Glutamatergic neuron (in vitro differentiated cells): ENCODE data around the gene CLCA2. TPM values are rescaled to one million over a fixed set of nuclear protein-coding genes. Genes with fewer than 3 reads are reported as not detected.

Experiments
- DNase-seq: peaks from one replicate; pipeline ENCODE4 v3.0.0; 2022
- H3K27ac Mint-ChIP-seq: one replicate; pipeline ENCODE4 v1.8.0; 2020; ENCODE audit warnings: mild to moderate bottlenecking, mixed read lengths, inconsistent platforms; ENCODE audit not compliant: unreplicated experiment
- H3K27me3 Mint-ChIP-seq: one replicate; pipeline ENCODE4 v1.8.0; 2020; ENCODE audit warnings: mild to moderate bottlenecking, moderate library complexity, mixed read lengths, inconsistent platforms; ENCODE audit not compliant: unreplicated experiment
- H3K36me3 Mint-ChIP-seq: one replicate; pipeline ENCODE4 v1.8.0; 2020; ENCODE audit warnings: mild to moderate bottlenecking, mixed read lengths, inconsistent platforms; ENCODE audit not compliant: unreplicated experiment
- H3K4me1 Mint-ChIP-seq: one replicate; pipeline ENCODE4 v1.8.0; 2020; ENCODE audit warnings: mild to moderate bottlenecking, low read depth, mixed read lengths, inconsistent platforms; ENCODE audit not compliant: unreplicated experiment
- H3K4me3 Mint-ChIP-seq: one replicate; pipeline ENCODE4 v1.8.0; 2020; ENCODE audit warnings: mild to moderate bottlenecking, mixed read lengths, inconsistent platforms; ENCODE audit not compliant: unreplicated experiment
- H3K9me3 Mint-ChIP-seq: one replicate; pipeline ENCODE4 v1.8.0; 2020; ENCODE audit warnings: mild to moderate bottlenecking, moderate library complexity, mixed read lengths, inconsistent platforms; ENCODE audit not compliant: unreplicated experiment
- CTCF ChIP-seq: fragments of 200-600 bp; sonication (generic); IDR thresholded peaks from one replicate; pipeline ENCODE4 v1.5.0; 2021; ENCODE audit not compliant: partially characterized antibody, unreplicated experiment
- total RNA-seq: library from RNA; stranded (reverse); fragmentation: NEBNext Ultra II Directional; extraction: Animal tissue kit (Norgen Biotek cat#: 25700); gene quantifications from one replicate; pipeline ENCODE4 v1.2.1, GENCODE V29; 2021; ENCODE audit not compliant: unreplicated experiment

Gene CLCA2
- total RNA-seq, 1 donor from 2014 or later: not detected

GRCh38 chr1:86410879-86411278, 13.1 kb upstream of the CLCA2 start:
- no peaks in the 10 kb centered on the region for H3K36me3 Mint-ChIP-seq
- H3K27ac Mint-ChIP-seq: no peak overlapping the region
- H3K9me3 Mint-ChIP-seq: peaks cover 3% of the 10 kb centered on the region
- H3K4me1 Mint-ChIP-seq: no peaks in the 10 kb centered on the region
- no peak for TF ChIP-seq CTCF
- H3K4me3 Mint-ChIP-seq: no peak overlapping the region
- no peak for DNase-seq
- peaks cover 2% of the 10 kb centered on the region for H3K27me3 Mint-ChIP-seq

- TF ChIP-seq CTCF: no peak
- DNase-seq: no peak
- H3K27ac Mint-ChIP-seq: no peak overlapping the region
- H3K9me3 Mint-ChIP-seq: no peaks in the 10 kb centered on the region
- H3K4me1 Mint-ChIP-seq: peaks cover 4% of the 10 kb centered on the region
- H3K4me3 Mint-ChIP-seq: no peak overlapping the region
- no peaks in the 10 kb centered on the region for H3K36me3 Mint-ChIP-seq
- no peaks in the 10 kb centered on the region for H3K27me3 Mint-ChIP-seq
Measured at GRCh38 chr1:86416343-86416742, 7.6 kb upstream of the CLCA2 start.

- Mint-ChIP-seq H3K4me1 (peaks cover 4% of the 10 kb centered on the region), H3K9me3 (peaks cover 1% of the 10 kb centered on the region), H3K27me3 (no peaks in the 10 kb centered on the region), H3K4me3 (no peak overlapping the region), H3K27ac (no peak overlapping the region), H3K36me3 (no peaks in the 10 kb centered on the region)
- DNase-seq: no peak
- TF ChIP-seq CTCF: no peak
Measured at GRCh38 chr1:86419277-86419903, 4.6 kb upstream of the CLCA2 start.

GRCh38 chr1:86421601-86422280, 2.2 kb upstream of the CLCA2 start:
- no peak for TF ChIP-seq CTCF
- Mint-ChIP-seq H3K27ac (no peak overlapping the region), H3K4me1 (peaks cover 4% of the 10 kb centered on the region), H3K36me3 (no peaks in the 10 kb centered on the region), H3K4me3 (no peak overlapping the region), H3K27me3 (no peaks in the 10 kb centered on the region), H3K9me3 (peaks cover 1% of the 10 kb centered on the region)
- DNase-seq: no peak

GRCh38 chr1:86423473-86423872, 498 bp upstream of the CLCA2 start:
- H3K4me3 Mint-ChIP-seq: no peak overlapping the region
- H3K27me3 Mint-ChIP-seq: no peaks in the 10 kb centered on the region
- no peak overlapping the region for H3K27ac Mint-ChIP-seq
- H3K4me1 Mint-ChIP-seq: peaks cover 4% of the 10 kb centered on the region
- no peak for TF ChIP-seq CTCF
- DNase-seq: no peak
- peaks cover 1% of the 10 kb centered on the region for H3K9me3 Mint-ChIP-seq
- no peaks in the 10 kb centered on the region for H3K36me3 Mint-ChIP-seq
